Activated CD4-positive, alpha-beta T cell treated with anti-CD3 and anti-CD28 coated beads, Interleukin-2, amount 10 ng/mL, durations not matched to agents 24 days and 14 days (primary cell): Measurements from ENCODE around the gene OXSR1. TPM values are rescaled to one million over a fixed set of nuclear protein-coding genes. Genes with fewer than 3 reads are reported as not detected.
"Not testable (repeated sequence)": the region's sequence is repeated elsewhere in the genome, so short reads cannot be mapped to it uniquely, and the experiment has no call there.

Experiments
- DNase-seq: peaks from one replicate; pipeline ENCODE4 v3.0.0; 2022
- H3K27ac Mint-ChIP-seq: one replicate; pipeline ENCODE4 v1.8.0; 2022; ENCODE audit warnings: mild to moderate bottlenecking, mixed read lengths
- H3K27me3 Mint-ChIP-seq: one replicate; pipeline ENCODE4 v1.8.0; 2022; ENCODE audit warnings: mixed read lengths
- H3K36me3 Mint-ChIP-seq: one replicate; pipeline ENCODE4 v1.8.0; 2022; ENCODE audit warnings: low read depth, mild to moderate bottlenecking, mixed read lengths
- H3K4me1 Mint-ChIP-seq: one replicate; pipeline ENCODE4 v1.8.0; 2021; ENCODE audit warnings: mixed read lengths
- H3K4me3 Mint-ChIP-seq: one replicate; pipeline ENCODE4 v1.8.0; 2022; ENCODE audit warnings: mild to moderate bottlenecking, moderate library complexity, mixed read lengths
- H3K9me3 Mint-ChIP-seq: one replicate; pipeline ENCODE4 v1.8.0; 2021; ENCODE audit warnings: mixed read lengths
- intact Hi-C: fragments of 100-400 bp; cut with micrococcal nuclease; formaldehyde crosslinking; loops from one replicate; pipeline ENCODE4 v1.15.1; 2023
- total RNA-seq: library from RNA; stranded (reverse); gene quantifications from 2 replicates; pipeline ENCODE4 v1.2.3, GENCODE V29; 2022

The OXSR1 gene
- total RNA-seq, 1 donor from 2014 or later = 56.4 TPM

DNA sequence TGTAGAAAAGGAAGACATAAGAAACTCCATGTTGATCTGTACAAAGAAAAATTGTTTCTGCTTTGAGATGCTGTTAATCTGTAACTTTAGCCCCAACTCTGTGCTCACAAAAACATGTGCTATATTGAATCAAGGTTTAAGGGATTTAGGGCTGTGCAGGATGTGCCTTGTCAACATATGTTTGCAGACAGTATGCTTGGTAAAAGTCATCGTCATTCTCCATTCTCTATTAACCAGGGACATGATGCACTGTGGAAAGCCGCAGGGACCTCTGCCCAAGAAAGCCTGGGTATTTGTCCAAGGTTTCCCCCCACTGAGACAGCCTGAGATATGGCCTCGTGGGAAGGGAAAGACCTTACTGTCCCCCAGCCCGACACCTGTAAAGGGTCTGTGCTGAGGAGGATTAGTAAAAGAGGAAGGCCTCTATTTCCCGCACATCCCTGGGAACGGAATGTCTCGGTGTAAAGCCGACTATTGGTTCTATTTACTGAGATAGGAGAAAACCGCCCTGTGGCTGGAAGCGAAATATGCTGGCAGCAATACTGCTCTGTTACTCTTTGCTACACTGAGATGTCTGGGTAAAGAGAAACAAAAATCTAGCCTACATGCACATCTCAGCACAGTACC lies 30.7 kb upstream of the OXSR1 start:
- not testable (repeated sequence) for H3K9me3 Mint-ChIP-seq, H3K27me3 Mint-ChIP-seq, DNase-seq, H3K27ac Mint-ChIP-seq
- intact Hi-C loops = loop anchor here (5.0 kb wide), 1 partner anchor 363 kb away; the partner anchor contains the start of gene EXOG
- Mint-ChIP-seq H3K36me3 (peaks cover 44% of the 10 kb centered on the region), H3K4me1 (peaks cover 49% of the 10 kb centered on the region), H3K4me3 (peak overlapping the region; percentile 90)

DNA sequence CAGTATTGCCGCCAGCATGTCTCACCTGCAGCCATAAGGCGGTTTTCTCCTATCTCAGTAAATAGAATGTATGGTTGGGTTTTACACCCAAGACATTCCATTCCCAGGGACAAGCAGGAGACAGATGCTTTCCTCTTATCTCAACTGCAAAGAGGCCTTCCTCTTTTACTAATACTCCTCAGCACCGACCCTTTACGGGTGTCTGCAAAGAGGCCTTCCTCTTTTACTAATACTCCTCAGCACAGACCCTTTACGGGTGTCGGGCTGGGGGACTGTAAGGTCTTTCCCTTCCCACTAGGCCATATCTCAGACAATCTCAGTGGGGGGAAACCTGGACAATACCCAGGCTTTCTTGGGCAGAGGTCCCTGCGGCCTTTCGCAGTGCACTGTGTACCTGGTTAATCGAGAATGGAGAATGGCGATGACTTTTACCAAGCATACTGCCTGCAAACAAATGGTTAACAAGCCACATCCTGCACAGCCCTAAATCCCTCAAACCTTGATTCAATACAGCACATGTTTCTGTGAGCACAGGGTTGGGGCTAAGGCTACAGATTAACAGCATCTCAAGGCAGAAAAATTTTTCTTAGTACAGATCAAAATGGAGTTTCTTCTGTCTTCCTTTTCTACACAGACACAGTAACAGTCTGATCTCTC lies 29.6 kb upstream of the OXSR1 start:
- H3K27ac Mint-ChIP-seq = peak overlapping the region; percentile 88
- peaks cover 42% of the 10 kb centered on the region for H3K36me3 Mint-ChIP-seq
- not testable (repeated sequence) for H3K27me3 Mint-ChIP-seq, H3K9me3 Mint-ChIP-seq
- intact Hi-C loops = loop anchor here (2.0 to 5.0 kb wide), 5 partner anchors 15 to 1143 kb away; partner anchors contain the start of genes ACVR2B, EPM2AIP1, EXOG and MLH1
- peak overlapping the region; percentile 90 for H3K4me3 Mint-ChIP-seq
- H3K4me1 Mint-ChIP-seq = peaks cover 60% of the 10 kb centered on the region
- peak; percentile 83 for DNase-seq

DNA sequence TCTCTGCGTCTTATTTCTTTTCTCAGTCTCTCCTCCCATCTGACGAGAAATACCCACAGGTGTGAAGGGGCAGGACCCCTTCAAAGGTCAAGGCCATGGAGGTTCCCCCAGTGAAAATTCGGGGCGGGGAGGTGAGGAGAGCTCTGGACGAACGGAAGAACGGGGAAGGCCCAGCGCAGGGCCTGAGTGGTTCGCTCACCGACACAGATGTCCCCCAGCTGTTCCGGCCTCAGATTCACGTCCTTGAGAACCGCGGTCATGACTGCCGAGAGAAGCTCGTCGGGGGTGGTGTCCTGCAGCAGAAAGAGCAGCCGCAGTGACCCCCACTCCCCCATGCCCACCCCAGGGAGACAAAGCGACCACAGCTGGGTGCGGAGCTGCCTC lies 29.0 kb upstream of the OXSR1 start:
- Mint-ChIP-seq H3K27ac (peak overlapping the region; percentile 88), H3K36me3 (peaks cover 42% of the 10 kb centered on the region), H3K4me3 (peak overlapping the region; percentile 90), H3K9me3 (no peaks in the 10 kb centered on the region), H3K4me1 (peaks cover 64% of the 10 kb centered on the region), H3K27me3 (no peaks in the 10 kb centered on the region)
- intact Hi-C loops = loop anchor here (2.0 to 5.0 kb wide), 5 partner anchors 14 to 1144 kb away; partner anchors contain the start of genes ACVR2B, EPM2AIP1, EXOG and MLH1
- peak; percentile 75 for DNase-seq

DNA sequence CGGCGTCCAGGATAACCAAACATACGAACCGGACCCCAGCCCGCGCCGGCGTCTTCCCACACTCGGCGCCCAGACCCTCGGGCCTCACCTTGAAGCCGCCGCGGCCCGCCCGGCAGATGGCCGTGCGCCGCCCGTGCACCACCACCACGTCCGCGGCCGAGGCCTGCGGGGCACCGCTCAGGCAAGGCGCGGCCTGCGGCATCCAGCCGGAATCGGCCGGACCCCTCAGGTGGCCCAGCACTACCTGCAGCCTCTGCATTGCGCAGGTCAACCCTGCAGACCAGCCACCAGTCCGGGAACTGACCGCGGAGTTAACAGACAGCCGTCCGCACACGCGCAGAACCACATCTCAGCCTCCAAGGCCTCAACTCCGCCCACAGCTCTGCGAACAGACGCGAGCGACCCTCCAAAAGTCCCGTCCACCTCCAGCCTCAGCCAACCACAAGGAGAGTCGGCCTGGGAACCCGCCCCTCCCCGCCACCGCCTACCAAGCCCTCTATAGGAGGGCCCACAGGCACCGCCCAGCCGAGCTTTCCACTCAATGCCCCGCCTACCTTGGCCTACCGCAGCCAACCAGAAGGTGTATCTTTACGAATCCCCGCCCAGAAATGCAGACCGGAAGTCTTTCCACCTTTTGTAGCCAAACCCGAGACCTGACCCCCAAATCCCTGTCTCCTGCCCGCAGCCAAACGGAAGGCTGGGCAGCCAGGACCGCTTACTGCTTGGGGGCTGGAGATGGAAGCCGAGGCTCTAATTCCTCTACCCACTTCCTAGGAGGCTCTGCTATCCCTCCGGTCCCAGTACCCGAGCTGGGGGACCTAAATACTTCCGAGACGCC lies 28.3 kb upstream of the OXSR1 start, which contains the start of gene ACAA1:
Gene ACAA1, minus strand, starts transcription at position 351 of the 838 bp plus-strand sequence. Its CDS starts 92 bp downstream, at position 259.
- peaks cover 42% of the 10 kb centered on the region for H3K36me3 Mint-ChIP-seq
- peak within 1 kb of the TSS; percentile 90 for H3K4me3 Mint-ChIP-seq
- peak; percentile 99 for DNase-seq
- H3K27ac Mint-ChIP-seq = peak within 1 kb of the TSS; percentile 99
- intact Hi-C loops = loop anchor here (1.0 to 5.0 kb wide), 8 partner anchors 14 to 1144 kb away; partner anchors contain the start of genes ACVR2B, EPM2AIP1, EXOG and MLH1
- H3K4me1 Mint-ChIP-seq = peaks cover 64% of the 10 kb centered on the region
- no peaks in the 10 kb centered on the region for H3K9me3 Mint-ChIP-seq
- no peaks in the 10 kb centered on the region for H3K27me3 Mint-ChIP-seq

DNA sequence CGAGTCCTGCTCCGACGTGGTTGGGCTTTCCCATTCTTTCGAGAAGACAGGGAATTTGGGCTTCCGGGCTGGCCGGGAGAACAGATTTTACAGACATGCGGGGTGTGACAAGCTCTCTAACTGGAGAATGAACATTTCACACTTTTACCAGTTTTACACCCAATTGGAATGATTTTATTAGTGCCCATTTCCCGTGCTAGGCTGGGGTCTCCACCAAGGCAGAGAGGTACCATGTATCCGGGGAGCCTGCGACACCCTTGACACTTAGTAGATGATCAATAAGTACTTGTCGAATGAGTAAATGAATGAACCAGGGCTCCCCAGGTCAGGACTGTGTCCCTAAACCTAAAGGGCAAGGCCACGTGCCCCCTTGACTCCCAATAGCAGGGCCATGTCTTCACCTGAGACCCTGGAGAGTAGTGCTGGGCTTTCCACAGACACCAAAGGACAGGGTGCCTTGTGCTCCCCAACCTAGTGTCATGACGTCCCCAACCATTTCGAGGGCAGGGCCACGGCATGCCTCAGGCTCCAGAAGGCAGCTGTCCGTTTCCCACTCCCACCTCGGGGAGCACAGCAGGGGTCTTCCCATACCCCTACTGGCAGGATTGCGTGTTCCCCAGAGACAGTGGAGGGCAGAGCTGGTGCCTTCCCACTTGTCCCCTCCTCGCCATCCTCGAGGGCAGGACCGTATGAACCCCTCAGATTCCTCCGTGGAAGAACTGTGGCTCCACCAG lies 27.6 kb upstream of the OXSR1 start:
- peak; percentile 77 for DNase-seq
- Mint-ChIP-seq H3K27ac (peak overlapping the region; percentile 99), H3K4me1 (peaks cover 62% of the 10 kb centered on the region), H3K27me3 (no peaks in the 10 kb centered on the region), H3K36me3 (peaks cover 42% of the 10 kb centered on the region), H3K9me3 (no peaks in the 10 kb centered on the region), H3K4me3 (peak overlapping the region; percentile 90)
- intact Hi-C loops = loop anchor here (1.0 to 5.0 kb wide), 8 partner anchors 13 to 1145 kb away; partner anchors contain the start of genes ACVR2B, EPM2AIP1, EXOG and MLH1

DNA sequence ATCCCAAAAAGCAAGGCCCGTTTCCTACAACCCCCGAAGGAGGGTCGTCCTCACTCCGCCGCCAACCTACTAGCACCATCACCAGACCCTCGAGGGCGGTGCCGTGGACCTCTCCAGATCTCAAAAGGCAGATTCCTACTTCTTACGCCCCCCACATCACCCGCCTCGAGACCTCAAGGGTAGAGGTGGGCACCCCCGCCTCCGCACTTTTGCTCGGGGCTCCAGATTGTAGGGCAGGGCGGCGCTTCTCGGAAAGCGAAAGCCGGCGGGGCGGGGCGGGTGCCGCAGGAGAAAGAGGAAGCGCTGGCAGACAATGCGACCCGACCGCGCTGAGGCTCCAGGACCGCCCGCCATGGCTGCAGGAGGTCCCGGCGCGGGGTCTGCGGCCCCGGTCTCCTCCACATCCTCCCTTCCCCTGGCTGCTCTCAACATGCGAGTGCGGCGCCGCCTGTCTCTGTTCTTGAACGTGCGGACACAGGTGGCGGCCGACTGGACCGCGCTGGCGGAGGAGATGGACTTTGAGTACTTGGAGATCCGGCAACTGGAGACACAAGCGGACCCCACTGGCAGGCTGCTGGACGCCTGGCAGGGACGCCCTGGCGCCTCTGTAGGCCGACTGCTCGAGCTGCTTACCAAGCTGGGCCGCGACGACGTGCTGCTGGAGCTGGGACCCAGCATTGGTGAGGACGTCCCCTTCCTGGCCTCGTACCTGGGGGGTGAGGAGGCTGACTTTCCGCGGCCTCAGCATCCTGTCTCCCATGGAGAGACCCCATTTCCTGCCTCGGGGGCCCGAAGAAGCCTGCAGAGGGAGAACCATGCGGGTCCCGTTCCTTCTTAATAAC lies 26.8 kb upstream of the OXSR1 start, which contains the start of gene MYD88:
Gene MYD88, plus strand, starts transcription at position 313 of the 842 bp plus-strand sequence. Its CDS starts 40 bp downstream, at position 353.
- Mint-ChIP-seq H3K4me1 (peaks cover 58% of the 10 kb centered on the region), H3K36me3 (peaks cover 37% of the 10 kb centered on the region)

DNA sequence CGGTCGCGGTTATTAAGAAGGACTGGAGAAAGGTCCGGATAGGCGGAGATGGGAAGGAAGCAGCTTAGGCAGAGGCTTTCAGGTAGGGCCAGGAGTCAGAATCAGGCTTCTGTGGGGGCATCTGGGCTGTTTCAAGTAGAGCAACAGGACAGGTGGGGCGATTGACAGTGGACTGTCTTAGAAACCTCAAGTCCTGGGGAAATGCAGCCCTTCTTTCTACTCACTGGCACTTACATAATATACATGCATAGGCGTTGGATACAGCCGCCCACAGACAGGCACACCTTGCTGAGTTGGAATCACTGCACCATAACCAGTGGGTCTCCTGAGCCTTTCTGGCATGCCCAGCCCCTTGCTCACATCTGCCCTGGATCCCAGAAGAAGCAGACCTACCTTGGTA lies 26.1 kb upstream of the OXSR1 start:
- peaks cover 56% of the 10 kb centered on the region for H3K4me1 Mint-ChIP-seq
- no peaks in the 10 kb centered on the region for H3K9me3 Mint-ChIP-seq
- H3K27me3 Mint-ChIP-seq = no peaks in the 10 kb centered on the region
- intact Hi-C loops = loop anchor here (5.0 kb wide), 1 partner anchor 358 kb away; the partner anchor contains the start of gene EXOG
- DNase-seq = no peak
- H3K36me3 Mint-ChIP-seq = peaks cover 36% of the 10 kb centered on the region
- H3K4me3 Mint-ChIP-seq = peak overlapping the region; percentile 90
- H3K27ac Mint-ChIP-seq = peak overlapping the region; percentile 99

More for the DNA sequence above, 26.8 kb upstream of the OXSR1 start, which contains the start of gene MYD88:
- DNase-seq = peak; percentile 96
- peak within 1 kb of the TSS; percentile 90 for H3K4me3 Mint-ChIP-seq
- peak within 1 kb of the TSS; percentile 99 for H3K27ac Mint-ChIP-seq
- H3K27me3 Mint-ChIP-seq = no peaks in the 10 kb centered on the region
- H3K9me3 Mint-ChIP-seq = no peaks in the 10 kb centered on the region
- intact Hi-C loops = loop anchor here (5.0 kb wide), 1 partner anchor 359 kb away; the partner anchor contains the start of gene EXOG

DNA sequence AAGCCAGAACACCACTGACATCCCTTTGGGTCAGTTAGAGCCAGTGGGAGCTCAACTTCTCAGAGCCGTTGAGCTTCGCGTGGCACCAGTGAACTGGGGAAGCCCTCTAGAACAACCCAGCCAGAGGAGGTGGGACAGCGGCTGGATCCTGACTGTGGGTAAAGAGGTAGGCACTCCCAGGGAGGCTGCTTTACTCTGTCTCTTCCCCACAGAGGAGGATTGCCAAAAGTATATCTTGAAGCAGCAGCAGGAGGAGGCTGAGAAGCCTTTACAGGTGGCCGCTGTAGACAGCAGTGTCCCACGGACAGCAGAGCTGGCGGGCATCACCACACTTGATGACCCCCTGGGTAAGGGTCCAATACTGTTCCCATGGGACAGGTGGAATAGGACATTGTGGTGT lies 25.7 kb upstream of the OXSR1 start:
- DNase-seq = no peak
- H3K36me3 Mint-ChIP-seq = peaks cover 32% of the 10 kb centered on the region
- no peaks in the 10 kb centered on the region for H3K27me3 Mint-ChIP-seq
- intact Hi-C loops = loop anchor here (5.0 kb wide), 1 partner anchor 358 kb away; the partner anchor contains the start of gene EXOG
- H3K4me1 Mint-ChIP-seq = peaks cover 53% of the 10 kb centered on the region
- no peaks in the 10 kb centered on the region for H3K9me3 Mint-ChIP-seq
- H3K27ac Mint-ChIP-seq = peak overlapping the region; percentile 99
- peak overlapping the region; percentile 90 for H3K4me3 Mint-ChIP-seq

DNA sequence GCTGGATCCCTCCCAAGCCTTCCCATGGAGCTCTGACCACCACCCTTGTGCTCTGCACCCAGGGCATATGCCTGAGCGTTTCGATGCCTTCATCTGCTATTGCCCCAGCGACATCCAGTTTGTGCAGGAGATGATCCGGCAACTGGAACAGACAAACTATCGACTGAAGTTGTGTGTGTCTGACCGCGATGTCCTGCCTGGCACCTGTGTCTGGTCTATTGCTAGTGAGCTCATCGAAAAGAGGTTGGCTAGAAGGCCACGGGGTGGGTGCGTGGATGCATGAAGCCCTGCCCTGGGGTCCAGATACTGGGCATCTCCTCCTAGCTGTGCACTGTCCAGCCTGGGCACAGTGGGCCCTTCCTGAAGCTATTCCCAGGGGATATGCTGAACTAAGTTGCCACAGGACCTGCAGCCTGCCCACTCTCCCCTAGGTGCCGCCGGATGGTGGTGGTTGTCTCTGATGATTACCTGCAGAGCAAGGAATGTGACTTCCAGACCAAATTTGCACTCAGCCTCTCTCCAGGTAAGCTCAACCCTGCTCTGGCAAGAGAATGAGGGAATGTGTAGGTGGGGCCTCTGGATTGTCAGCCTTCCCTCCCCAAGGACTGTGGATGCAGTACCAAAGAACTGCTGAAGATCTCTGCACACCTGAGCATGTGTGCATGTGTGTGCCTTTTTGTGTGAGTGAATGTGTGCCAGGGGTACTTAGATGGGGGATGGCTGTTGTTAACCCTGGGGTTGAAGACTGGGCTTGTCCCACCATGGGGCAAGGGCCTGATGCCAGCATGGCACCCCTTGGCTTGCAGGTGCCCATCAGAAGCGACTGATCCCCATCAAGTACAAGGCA lies 24.8 kb upstream of the OXSR1 start:
- H3K4me3 Mint-ChIP-seq = peak overlapping the region; percentile 90
- H3K27ac Mint-ChIP-seq = no peak overlapping the region
- peaks cover 27% of the 10 kb centered on the region for H3K36me3 Mint-ChIP-seq
- intact Hi-C loops = no loop called here
- H3K9me3 Mint-ChIP-seq = no peaks in the 10 kb centered on the region
- no peaks in the 10 kb centered on the region for H3K27me3 Mint-ChIP-seq
- DNase-seq = no peak
- H3K4me1 Mint-ChIP-seq = peaks cover 46% of the 10 kb centered on the region

DNA sequence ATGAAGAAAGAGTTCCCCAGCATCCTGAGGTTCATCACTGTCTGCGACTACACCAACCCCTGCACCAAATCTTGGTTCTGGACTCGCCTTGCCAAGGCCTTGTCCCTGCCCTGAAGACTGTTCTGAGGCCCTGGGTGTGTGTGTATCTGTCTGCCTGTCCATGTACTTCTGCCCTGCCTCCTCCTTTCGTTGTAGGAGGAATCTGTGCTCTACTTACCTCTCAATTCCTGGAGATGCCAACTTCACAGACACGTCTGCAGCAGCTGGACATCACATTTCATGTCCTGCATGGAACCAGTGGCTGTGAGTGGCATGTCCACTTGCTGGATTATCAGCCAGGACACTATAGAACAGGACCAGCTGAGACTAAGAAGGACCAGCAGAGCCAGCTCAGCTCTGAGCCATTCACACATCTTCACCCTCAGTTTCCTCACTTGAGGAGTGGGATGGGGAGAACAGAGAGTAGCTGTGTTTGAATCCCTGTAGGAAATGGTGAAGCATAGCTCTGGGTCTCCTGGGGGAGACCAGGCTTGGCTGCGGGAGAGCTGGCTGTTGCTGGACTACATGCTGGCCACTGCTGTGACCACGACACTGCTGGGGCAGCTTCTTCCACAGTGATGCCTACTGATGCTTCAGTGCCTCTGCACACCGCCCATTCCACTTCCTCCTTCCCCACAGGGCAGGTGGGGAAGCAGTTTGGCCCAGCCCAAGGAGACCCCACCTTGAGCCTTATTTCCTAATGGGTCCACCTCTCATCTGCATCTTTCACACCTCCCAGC lies 24.0 kb upstream of the OXSR1 start:
- Mint-ChIP-seq H3K4me3 (peak overlapping the region; percentile 48), H3K36me3 (peaks cover 25% of the 10 kb centered on the region), H3K9me3 (peaks cover 4% of the 10 kb centered on the region), H3K27me3 (peaks cover 4% of the 10 kb centered on the region), H3K27ac (no peak overlapping the region), H3K4me1 (peaks cover 38% of the 10 kb centered on the region)
- intact Hi-C loops = no loop called here
- DNase-seq = no peak

DNA sequence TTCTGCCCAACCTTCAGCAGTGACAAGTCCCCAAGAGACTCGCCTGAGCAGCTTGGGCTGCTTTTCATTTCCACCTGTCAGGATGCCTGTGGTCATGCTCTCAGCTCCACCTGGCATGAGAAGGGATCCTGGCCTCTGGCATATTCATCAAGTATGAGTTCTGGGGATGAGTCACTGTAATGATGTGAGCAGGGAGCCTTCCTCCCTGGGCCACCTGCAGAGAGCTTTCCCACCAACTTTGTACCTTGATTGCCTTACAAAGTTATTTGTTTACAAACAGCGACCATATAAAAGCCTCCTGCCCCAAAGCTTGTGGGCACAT lies 23.4 kb upstream of the OXSR1 start:
- H3K27ac Mint-ChIP-seq = peak overlapping the region; percentile 16
- intact Hi-C loops = no loop called here
- DNase-seq = no peak
- H3K9me3 Mint-ChIP-seq = peaks cover 9% of the 10 kb centered on the region
- H3K27me3 Mint-ChIP-seq = peaks cover 4% of the 10 kb centered on the region
- no peak overlapping the region for H3K4me3 Mint-ChIP-seq
- H3K36me3 Mint-ChIP-seq = peaks cover 24% of the 10 kb centered on the region
- H3K4me1 Mint-ChIP-seq = peaks cover 38% of the 10 kb centered on the region
